Activated CD4-positive, CD25-positive, alpha-beta regulatory T cell treated with anti-CD3 and anti-CD28 coated beads, Interleukin-2, amount 50 U/mL, for 24 hours (primary cell): ENCODE data around the gene BICRA.
"Not testable (repeated sequence)": the region's sequence is repeated elsewhere in the genome, so short reads cannot be mapped to it uniquely, and the experiment has no call there.

Experiments used
- ATAC-seq, 2 donors: fragments of 150-1000 bp; cut with Tn5 transposase; one replicate each; pipeline ENCODE4 v1.10.0; 2021; ENCODE audit warnings: mild to moderate bottlenecking in 1 of 2, moderate library complexity in 1 of 2

BICRA gene

DNA sequence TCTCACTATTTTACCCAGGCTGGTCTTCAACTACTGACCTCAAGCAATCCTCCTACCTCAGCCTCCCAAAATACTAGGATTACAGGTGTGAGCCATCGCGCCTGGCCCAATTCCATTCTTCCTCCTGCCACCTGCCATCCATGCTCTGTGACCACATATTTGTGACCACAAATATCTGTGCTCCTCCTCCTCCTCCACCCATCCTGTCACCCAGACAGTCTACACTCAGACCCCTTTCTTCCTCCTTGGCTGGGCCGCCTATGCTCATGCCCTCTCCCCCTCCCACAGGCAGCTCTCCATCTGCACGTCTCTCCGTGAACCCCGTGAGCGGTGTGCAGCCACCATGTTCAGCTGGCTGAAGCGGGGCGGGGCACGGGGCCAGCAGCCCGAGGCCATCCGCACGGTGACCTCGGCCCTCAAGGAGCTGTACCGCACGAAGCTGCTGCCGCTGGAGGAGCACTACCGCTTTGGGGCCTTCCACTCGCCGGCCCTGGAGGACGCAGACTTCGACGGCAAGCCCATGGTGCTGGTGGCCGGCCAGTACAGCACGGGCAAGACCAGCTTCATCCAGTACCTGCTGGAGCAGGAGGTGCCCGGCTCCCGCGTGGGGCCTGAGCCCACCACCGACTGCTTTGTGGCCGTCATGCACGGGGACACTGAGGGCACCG lies 107.5 kb downstream of the BICRA start:
- ATAC-seq = no peak

DNA sequence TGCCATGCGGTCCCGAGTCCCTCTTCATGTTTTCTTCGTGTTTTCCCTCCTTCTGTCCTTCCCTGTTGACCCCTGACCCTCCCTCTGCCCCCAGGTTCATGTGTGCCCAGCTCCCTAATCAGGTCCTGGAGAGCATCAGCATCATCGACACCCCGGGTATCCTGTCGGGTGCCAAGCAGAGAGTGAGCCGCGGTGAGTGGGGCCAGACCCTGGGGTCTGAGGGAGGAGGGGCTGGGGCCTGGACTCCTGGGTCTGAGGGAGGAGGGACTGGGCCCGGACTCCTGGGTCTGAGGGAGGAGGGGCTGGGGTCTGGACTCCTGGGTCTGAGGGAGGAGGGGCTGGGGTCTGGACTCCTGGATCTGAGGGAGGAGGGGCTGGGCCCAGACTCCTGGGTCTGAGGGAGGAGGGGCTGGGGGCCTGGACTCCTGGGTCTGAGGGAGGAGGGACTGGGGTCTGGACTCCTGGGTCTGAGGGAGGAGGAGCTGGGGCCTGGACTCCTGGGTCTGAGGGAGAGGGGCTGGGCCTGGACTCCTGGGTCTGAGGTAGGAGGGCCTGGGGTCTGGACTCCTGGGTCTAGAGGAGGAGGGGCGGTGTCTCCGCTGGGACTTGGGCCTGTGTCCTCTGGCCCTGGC lies 109.6 kb downstream of the BICRA start:
- not testable (repeated sequence) for ATAC-seq

GRCh38 chr19:47719047-47719859 lies 110.3 kb downstream of the BICRA start:
- ATAC-seq = no peak

DNA sequence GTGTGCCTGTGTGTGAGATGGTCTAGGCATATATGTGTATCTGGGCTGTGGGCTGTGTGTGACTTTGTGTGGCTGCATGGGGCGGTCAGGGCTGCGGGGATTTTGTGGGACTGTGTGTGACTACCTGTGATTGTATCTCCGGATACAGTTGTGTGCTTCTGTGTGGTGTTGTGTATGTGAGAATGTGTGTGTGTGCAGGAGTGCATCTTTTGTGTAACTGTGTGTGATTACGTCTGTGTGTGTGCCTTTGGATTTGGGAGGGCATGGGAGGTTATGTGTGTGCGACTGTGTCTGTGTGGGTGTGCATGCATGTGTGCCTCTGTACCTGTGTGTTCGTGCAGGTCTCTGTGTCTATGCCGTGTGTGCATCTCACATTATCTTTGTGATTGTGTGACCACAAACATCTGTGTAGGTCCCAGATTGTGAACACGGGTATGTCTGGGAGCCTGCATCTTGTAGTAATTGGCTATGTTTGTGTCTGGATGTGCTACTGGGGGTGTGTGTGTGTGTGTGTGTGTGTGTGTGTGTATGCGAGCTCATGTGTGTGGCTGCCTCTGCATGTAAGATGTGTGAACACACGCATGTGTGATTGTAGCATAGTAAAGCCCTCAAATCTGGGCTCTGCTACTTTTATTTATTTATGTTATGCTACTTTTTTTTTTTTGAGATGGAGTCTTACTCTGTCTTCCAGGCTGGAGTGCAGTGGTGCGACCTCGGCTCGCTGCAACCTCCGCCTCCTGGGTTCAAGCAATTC lies 111.9 kb downstream of the BICRA start:
- ATAC-seq = no peak

DNA sequence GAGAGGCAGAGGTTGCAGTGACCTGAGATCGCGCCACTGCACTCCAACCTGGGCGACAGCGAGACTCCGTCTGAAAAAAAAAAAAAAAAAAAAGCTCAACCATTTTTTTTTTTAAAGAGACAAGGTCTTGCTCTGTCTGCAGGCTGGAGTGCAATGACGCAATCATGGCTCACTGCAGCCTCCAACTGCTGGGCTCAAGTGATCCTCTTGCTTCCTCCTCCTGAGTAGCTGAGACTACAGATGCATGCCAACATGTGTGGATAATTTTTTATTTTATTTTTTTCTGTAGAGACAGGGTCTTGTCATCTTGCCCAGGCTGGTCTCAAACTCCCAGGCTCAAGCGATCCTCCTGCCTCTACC lies 114.6 kb downstream of the BICRA start:
- no peak for ATAC-seq

GRCh38 chr19:47725759-47726401 lies 116.9 kb downstream of the BICRA start:
- no peak for ATAC-seq

DNA sequence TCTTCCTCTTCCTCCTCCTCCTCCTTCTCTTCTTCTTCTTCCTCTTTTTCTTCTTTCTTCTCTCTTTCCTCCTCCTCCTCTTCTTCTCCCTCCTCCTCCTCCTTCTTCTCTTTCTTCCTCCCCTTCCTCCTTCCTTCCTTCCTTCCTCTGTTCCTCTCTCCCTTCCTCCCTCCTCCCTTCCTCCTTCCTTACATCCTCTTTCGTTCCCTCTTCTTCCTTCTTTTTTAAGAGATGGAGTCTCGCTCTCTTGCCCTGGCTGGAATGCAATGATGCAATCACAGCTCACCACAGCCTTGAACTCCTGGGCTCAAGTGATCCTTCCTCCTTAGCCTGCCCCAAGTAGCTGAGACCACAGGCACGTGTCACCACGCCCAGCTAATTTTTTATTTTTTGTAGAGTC lies 117.5 kb downstream of the BICRA start:
- ATAC-seq = no peak

- ATAC-seq = not testable (repeated sequence)
These were observed 119.4 kb downstream of the BICRA start for GRCh38 chr19:47728295-47728694.

- ATAC-seq = peak; percentile 17 to 20
These were observed 120.5 kb downstream of the BICRA start for GRCh38 chr19:47729468-47729798.

DNA sequence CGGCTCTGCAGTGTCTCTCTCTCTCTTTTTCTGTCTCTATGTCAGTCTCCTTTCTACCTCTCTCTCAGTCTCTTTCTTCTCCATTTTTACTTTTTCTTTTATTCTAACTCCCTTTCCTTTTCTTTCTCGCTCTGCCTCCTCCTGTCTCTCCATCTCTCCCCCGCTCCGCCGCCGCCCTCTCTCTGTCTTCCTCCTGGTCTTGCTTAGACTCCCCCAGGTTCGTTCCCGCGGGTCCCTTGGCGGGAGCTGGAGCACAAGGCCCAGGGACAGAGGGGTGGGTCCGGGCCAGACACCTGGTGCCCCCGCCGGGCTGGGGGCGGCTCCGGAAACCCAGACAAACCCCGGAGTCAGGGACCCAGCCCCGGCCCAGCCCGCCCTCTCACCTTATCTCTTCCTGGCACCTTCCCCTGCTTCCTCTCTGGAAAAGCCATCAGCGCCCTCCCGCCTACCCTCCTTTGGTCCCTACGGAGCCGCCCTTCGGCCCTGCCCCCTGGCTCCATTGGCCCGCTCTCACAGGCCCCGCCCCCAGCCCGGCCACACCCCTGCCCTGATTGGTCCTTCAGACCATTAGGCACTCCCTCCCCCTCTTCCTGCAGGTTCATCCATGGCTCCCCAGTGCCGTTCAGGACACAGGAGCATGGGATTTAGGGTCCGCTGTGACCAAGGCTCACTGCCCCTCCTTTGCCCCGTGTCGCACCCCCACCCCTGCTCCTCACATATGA lies 121.0 kb downstream of the BICRA start:
- ATAC-seq = peak; percentile 63 to 76

GRCh38 chr19:47730521-47730889 lies 121.6 kb downstream of the BICRA start:
- ATAC-seq = no peak

- no peak for ATAC-seq
These were observed 122.0 kb downstream of the BICRA start for GRCh38 chr19:47730910-47731309.

DNA sequence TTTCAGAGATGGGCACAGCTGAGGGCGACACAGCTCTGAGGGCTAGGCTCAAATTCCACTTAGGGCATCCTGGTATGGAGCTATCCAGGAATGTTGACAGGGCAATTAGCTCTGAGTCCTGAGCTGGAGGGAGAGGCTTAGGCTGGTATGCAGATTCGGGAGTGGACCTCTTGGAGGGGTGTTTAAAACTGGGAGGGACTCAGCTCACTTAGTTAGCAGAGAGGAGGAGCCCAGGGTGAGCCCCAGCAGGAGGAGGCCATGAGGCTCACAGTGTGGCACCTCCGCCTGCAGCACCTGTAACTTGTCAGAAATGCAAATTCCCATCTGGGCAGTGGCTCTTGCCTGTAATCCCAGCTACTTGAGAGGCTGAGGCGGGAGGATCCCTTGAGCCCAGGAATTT lies 126.2 kb downstream of the BICRA start:
- ATAC-seq = no peak

GRCh38 chr19:47740866-47741519 lies 132.1 kb downstream of the BICRA start:
- no peak for ATAC-seq

DNA sequence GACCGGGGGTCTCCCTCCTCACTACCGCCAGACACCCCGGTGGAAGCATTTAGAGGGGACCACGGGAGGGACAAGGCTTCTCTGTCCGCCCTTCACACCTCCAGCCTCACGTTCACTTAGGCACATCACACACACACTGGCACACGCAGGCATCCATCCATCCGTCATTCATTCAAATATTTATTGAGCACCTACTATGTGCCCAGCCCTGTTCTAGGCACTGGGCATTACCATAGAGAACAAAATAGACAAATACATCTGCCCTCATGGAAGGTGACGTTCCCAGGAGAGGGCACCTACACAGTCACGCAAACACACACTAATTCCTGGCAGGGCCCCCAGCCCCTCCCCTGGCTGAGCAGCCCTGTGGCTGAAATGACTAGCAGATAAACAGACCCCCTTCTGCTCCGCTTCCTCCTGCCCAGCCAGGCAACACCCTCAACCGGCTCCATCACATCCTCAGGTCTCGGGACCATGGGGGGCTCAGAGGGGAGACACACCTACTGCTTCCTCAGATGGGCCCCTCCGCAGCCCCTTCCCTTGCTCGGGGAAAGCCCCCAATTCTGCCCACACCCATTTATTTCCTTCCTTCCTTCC lies 132.7 kb downstream of the BICRA start:
- no peak for ATAC-seq

DNA sequence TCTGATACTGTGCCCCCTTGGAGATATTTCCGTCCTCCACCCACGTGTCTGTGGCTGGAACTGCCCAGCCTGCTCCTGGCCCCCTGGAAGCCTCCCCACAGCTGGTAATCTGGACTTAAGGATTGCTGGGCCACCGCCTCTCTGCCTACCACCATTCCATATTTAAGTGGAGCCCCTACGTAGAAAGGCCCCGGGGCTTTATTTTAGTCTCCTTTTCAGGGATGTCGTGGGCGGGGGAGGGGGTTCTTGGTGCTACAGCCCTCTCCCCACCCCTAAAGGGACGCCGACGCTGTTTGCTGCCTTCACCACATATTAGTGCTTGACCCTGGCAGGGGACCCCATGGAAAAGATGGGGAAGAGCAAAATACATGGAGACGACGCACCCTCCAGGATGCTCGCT lies 133.7 kb downstream of the BICRA start:
- ATAC-seq = no peak

DNA sequence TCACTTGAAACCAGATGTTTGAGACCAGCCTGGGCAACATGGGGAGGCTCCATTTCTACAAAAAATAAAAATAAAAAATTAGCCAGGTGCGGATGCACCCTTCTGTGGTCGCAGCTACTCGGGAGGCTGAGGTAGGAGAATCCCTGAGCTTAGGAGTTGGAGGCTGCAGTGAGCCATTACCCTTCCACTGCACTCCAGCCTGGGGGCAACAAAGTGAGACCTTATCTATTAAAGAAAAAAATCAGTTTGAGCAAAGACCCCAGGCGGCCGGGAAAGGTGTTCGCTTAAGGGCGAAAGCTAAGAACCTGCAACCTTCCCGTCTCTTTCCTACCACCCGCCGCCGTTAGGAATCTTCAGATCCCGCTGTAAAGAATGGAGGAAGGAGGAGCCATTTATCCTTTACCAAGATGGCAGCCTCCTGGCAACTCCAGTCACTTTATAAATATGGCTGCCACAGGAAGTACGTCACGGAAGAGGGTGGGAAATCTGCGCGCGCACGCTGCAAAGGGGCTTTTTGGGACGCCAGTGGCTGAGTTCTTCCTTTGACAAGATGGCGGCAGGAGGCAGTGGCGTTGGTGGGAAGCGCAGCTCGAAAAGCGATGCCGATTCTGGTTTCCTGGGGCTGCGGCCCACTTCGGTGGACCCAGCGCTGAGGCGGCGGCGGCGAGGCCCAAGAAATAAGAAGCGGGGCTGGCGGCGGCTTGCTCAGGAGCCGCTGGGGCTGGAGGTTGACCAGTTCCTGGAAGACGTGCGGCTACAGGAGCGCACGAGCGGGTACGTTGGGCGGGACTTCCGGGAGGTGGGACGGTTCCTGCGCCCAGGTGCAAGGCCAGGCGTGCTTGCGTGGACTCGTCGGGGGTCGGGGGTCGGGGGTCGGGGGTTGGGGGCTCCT lies 136.3 kb downstream of the BICRA start, which contains the start of gene NOP53:
NOP53 (plus strand) TSS at position 537 of the 892 bp plus-strand sequence; CDS start at position 551, 14 bp downstream.
- ATAC-seq = peak; percentile 79 to 81

GRCh38 chr19:47746129-47746528 lies 137.2 kb downstream of the BICRA start:
- not testable (repeated sequence) for ATAC-seq

DNA sequence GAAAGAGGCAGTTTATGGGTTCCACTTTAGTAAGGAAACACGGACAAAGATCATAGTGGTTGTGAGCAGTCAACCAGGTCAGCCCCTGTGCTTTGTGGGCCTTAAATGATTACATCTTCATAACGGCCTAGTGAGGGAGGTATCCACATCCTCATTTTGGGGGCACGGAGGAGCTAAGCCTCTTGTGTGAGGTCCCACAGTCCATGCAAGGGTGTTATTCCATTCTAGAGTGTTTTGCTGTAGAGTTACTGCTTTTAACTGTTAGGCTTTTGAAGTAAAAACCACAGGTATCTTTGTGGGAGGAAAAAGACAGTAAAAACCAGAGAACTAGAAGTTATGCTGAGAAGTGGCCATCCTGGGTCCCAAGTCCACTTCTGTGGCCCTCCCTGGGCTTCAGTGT lies 140.4 kb downstream of the BICRA start:
- no peak for ATAC-seq

- no peak for ATAC-seq
These were observed 141.8 kb downstream of the BICRA start for GRCh38 chr19:47750752-47751151.
